ENCODE results near the gene ZFYVE27. TPM values are rescaled to one million over a fixed set of nuclear protein-coding genes. Genes with fewer than 3 reads are reported as not detected.

ZFYVE27 gene
- polyA plus RNA-seq, 1 donor from 2014 or later: 135 TPM

GRCh38 chr10:97717627-97718026, 19.3 kb upstream of the ZFYVE27 start:
- peaks cover 16% of the 10 kb centered on the region for H3K27me3 ChIP-seq (ENCODE audit: insufficient read depth, low read depth, low read length)
- no peaks in the 10 kb centered on the region for H3K9me3 ChIP-seq (ENCODE audit: low read length)
- no peak overlapping the region for H3K27ac ChIP-seq (ENCODE audit: low read length)
- H2AFZ ChIP-seq (ENCODE audit: low read depth, low read length): no peak overlapping the region
- H3K36me3 ChIP-seq (ENCODE audit: insufficient read depth, low read length): no peaks in the 10 kb centered on the region
- no peaks in the 10 kb centered on the region for H4K20me1 ChIP-seq (ENCODE audit: insufficient read depth)
- H3K4me3 ChIP-seq (ENCODE audit: low read length): no peak overlapping the region
- no peaks in the 10 kb centered on the region for H3F3A ChIP-seq (ENCODE audit: insufficient read depth, low read length, poor library complexity, severe bottlenecking)
- no peaks in the 10 kb centered on the region for H3K79me2 ChIP-seq (replicated peaks; ENCODE audit: insufficient read depth, low read length)
- H3K9me2 ChIP-seq (ENCODE audit: insufficient read depth, low read length): no peaks in the 10 kb centered on the region
- no peak overlapping the region for H3K9ac ChIP-seq (ENCODE audit: low read length)
- TF ChIP-seq RAD21 (conservative IDR thresholded peaks at IDR 0.05) (no peak), CTCF (IDR thresholded peaks at IDR 0.05; ENCODE audit: poor library complexity, severe bottlenecking) (no peak), EZH2 (IDR thresholded peaks at IDR 0.05; ENCODE audit: borderline replicate concordance, insufficient read depth, low read length, poor library complexity, severe bottlenecking) (no peak), REST (IDR thresholded peaks at IDR 0.05; ENCODE audit: borderline replicate concordance) (no peak), POLR2AphosphoS5 (IDR thresholded peaks at IDR 0.05) (no peak), SMC3 (conservative IDR thresholded peaks at IDR 0.05; ENCODE audit: poor library complexity) (no peak), TAF1 (IDR thresholded peaks at IDR 0.05; ENCODE audit: low read depth) (no peak), MXI1 (conservative IDR thresholded peaks at IDR 0.05; ENCODE audit: poor library complexity, severe bottlenecking) (no peak), EP300 (conservative IDR thresholded peaks at IDR 0.05; ENCODE audit: poor library complexity, severe bottlenecking) (no peak)
- no peak overlapping the region for H3K4me2 ChIP-seq (ENCODE audit: low read length)

- Histone ChIP-seq H3K4me3 (ENCODE audit: low read length) (no peak overlapping the region), H3K4me2 (ENCODE audit: low read length) (no peak overlapping the region), H3K9me2 (ENCODE audit: insufficient read depth, low read length) (no peaks in the 10 kb centered on the region), H3K79me2 (replicated peaks; ENCODE audit: insufficient read depth, low read length) (no peaks in the 10 kb centered on the region), H3K9me3 (ENCODE audit: low read length) (no peaks in the 10 kb centered on the region), H2AFZ (ENCODE audit: low read depth, low read length) (no peak overlapping the region), H4K20me1 (ENCODE audit: insufficient read depth) (no peaks in the 10 kb centered on the region), H3F3A (ENCODE audit: insufficient read depth, low read length, poor library complexity, severe bottlenecking) (no peaks in the 10 kb centered on the region), H3K9ac (ENCODE audit: low read length) (no peak overlapping the region), H3K27me3 (ENCODE audit: insufficient read depth, low read depth, low read length) (peaks cover 12% of the 10 kb centered on the region), H3K36me3 (ENCODE audit: insufficient read depth, low read length) (no peaks in the 10 kb centered on the region), H3K27ac (ENCODE audit: low read length) (no peak overlapping the region)
- TF ChIP-seq MXI1 (conservative IDR thresholded peaks at IDR 0.05; ENCODE audit: poor library complexity, severe bottlenecking): no peak
- no peak for TF ChIP-seq CTCF (IDR thresholded peaks at IDR 0.05; ENCODE audit: poor library complexity, severe bottlenecking)
- no peak for TF ChIP-seq EZH2 (IDR thresholded peaks at IDR 0.05; ENCODE audit: borderline replicate concordance, insufficient read depth, low read length, poor library complexity, severe bottlenecking)
- TF ChIP-seq POLR2AphosphoS5 (IDR thresholded peaks at IDR 0.05): no peak
- TF ChIP-seq SMC3 (conservative IDR thresholded peaks at IDR 0.05; ENCODE audit: poor library complexity): no peak
- TF ChIP-seq RAD21 (conservative IDR thresholded peaks at IDR 0.05): no peak
- TF ChIP-seq EP300 (conservative IDR thresholded peaks at IDR 0.05; ENCODE audit: poor library complexity, severe bottlenecking): no peak
- TF ChIP-seq TAF1 (IDR thresholded peaks at IDR 0.05; ENCODE audit: low read depth): no peak
- TF ChIP-seq REST (IDR thresholded peaks at IDR 0.05; ENCODE audit: borderline replicate concordance): no peak
These were observed 18.8 kb upstream of the ZFYVE27 start for GRCh38 chr10:97718178-97718577.

Data from neural cell (in vitro differentiated cells).